Activated CD4-positive, alpha-beta T cell treated with anti-CD3 and anti-CD28 coated beads, Interleukin-2, amount 50 U/mL, for 24 hours (primary cell): Measurements from ENCODE around the gene LCN6.
"Not testable (repeated sequence)": the region's sequence is repeated elsewhere in the genome, so short reads cannot be mapped to it uniquely, and the experiment has no call there.

Source experiments
- DNase-seq, 2 donors: peaks; one replicate each; pipeline ENCODE4 v3.0.0-alpha.2; 2020; ENCODE audit warnings: low read depth in 1 of 2, low spot score in 1 of 2

Gene LCN6

GRCh38 chr9:136784249-136784996 lies 36.1 kb upstream of the LCN6 start:
- no peak for DNase-seq

GRCh38 chr9:136782452-136782851 lies 34.1 kb upstream of the LCN6 start:
- no peak for DNase-seq

GRCh38 chr9:136779808-136780207 lies 31.5 kb upstream of the LCN6 start:
- no peak for DNase-seq

GRCh38 chr9:136777359-136777758 lies 29.0 kb upstream of the LCN6 start:
- DNase-seq: no peak

- no peak for DNase-seq
Observed at GRCh38 chr9:136776947-136777346, 28.6 kb upstream of the LCN6 start.

GRCh38 chr9:136775191-136775590 lies 26.9 kb upstream of the LCN6 start:
- no peak for DNase-seq

- DNase-seq: no peak
Observed at GRCh38 chr9:136774416-136775045, 26.2 kb upstream of the LCN6 start.

- DNase-seq: no peak
Observed at GRCh38 chr9:136773386-136774044, 25.2 kb upstream of the LCN6 start.

- no peak for DNase-seq
Observed at GRCh38 chr9:136771907-136772415, 23.6 kb upstream of the LCN6 start.

GRCh38 chr9:136769710-136770191 lies 21.4 kb upstream of the LCN6 start:
- DNase-seq: peak in 1 of 2 donors; percentile 33

GRCh38 chr9:136766410-136767120 lies 18.2 kb upstream of the LCN6 start:
- peak in 1 of 2 donors; percentile 33 for DNase-seq

- DNase-seq: not testable (repeated sequence)
Observed at GRCh38 chr9:136765745-136766409, 17.6 kb upstream of the LCN6 start.

- DNase-seq: no peak
Observed at GRCh38 chr9:136765041-136765440, 16.7 kb upstream of the LCN6 start.

GRCh38 chr9:136764301-136764891 lies 16.1 kb upstream of the LCN6 start, which contains the start of gene LCN15:
LCN15 (minus strand) TSS chr9:136764518; CDS start chr9:136764488, 30 bp downstream.
- no peak for DNase-seq

GRCh38 chr9:136763649-136764035 lies 15.3 kb upstream of the LCN6 start:
- no peak for DNase-seq

GRCh38 chr9:136762915-136763648 lies 14.8 kb upstream of the LCN6 start:
- DNase-seq: peak in 1 of 2 donors; percentile 43

- DNase-seq: no peak
Observed at GRCh38 chr9:136762221-136762691, 13.9 kb upstream of the LCN6 start.

GRCh38 chr9:136761545-136761981 lies 13.2 kb upstream of the LCN6 start:
- DNase-seq: no peak

- not testable (repeated sequence) for DNase-seq
Observed at GRCh38 chr9:136760834-136761544, 12.7 kb upstream of the LCN6 start.
